ENCODE measurements around the gene DNER. TPM values are rescaled to one million over a fixed set of nuclear protein-coding genes. Genes with fewer than 3 reads are reported as not detected.

The DNER gene
- total RNA-seq, 1 donor from 2014 or later, result 1.8 TPM

DNA sequence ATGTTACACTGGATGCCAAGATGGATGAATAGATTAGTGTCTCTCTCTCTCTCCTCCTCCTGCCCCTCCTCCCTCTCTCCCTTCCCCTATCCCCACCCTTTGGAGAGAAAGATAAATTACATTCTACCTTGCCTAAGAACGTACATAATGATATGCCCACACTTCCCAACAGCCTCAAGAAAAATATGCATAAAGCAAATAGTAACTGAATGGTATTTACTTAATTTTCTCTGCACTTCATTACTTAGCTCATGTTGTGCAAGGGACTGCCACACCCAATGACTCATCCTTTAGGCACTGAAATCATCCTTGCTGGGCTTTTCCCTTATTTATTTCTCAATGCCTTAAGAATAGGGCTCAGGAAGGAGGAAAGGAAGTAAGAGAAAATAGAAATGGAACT is 306.0 kb downstream of the DNER start:
- DNase-seq (ENCODE audit: low read depth) (peak; percentile 99), FAIRE-seq (no peak)
- TF ChIP-seq CTCF (IDR thresholded peaks at IDR 0.05; ENCODE audit: insufficient read depth, low read length, severe bottlenecking), result no peak
- Histone ChIP-seq H3K27me3 (ENCODE audit: control insufficient read depth, insufficient read depth, low read length) (no peaks in the 10 kb centered on the region), H3K36me3 (ENCODE audit: control insufficient read depth, insufficient read depth, low read length) (no peaks in the 10 kb centered on the region), H3K4me3 (ENCODE audit: low read depth, low read length) (no peak overlapping the region)

DNA sequence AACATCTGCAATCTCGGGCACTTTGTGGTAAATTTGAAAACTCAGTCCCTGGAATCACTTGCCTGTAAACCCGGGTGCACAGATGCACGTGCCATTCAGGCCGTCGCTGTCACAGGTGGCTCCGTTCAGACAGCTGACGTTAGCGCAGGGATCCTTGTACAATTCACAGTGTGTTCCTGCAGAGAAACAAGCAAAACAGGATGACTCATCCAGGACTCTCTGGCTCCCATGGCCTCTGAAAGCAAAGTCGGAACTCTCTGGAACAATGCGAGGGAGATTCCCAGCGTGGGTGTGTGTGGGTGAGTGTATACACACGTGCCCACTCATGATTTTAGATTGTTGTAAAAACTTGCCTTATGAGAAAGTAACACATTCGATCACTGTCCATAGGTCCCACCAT is 307.2 kb downstream of the DNER start:
- DNase-seq (ENCODE audit: low read depth), result peak; percentile 99
- no peaks in the 10 kb centered on the region for H3K27me3 ChIP-seq (ENCODE audit: control insufficient read depth, insufficient read depth, low read length)
- H3K36me3 ChIP-seq (ENCODE audit: control insufficient read depth, insufficient read depth, low read length), result no peaks in the 10 kb centered on the region
- TF ChIP-seq CTCF (IDR thresholded peaks at IDR 0.05; ENCODE audit: insufficient read depth, low read length, severe bottlenecking), result no peak
- no peak overlapping the region for H3K4me3 ChIP-seq (ENCODE audit: low read depth, low read length)
- no peak for FAIRE-seq

- DNase-seq (ENCODE audit: low read depth) (no peak), FAIRE-seq (no peak)
These were observed 308.6 kb downstream of the DNER start for GRCh38 chr2:229405796-229406195.

DNA sequence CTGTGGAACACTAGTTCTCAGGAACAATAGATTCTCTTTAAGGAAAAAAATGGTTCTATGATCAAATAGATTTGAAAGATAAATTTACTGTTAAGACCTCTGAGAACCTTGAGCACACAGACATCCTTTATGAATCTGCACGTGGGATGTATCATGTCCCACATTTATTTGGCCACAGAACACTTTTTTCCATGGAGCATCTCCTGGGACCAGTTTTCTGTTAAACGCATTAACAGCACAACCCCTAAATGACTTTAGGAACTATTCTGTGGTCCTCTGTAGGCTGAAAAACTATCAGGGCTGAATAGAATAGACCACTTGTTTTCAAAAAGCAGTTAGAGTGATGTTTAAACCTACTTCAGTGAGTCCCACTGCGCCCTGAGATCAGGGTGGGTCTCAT is 311.1 kb downstream of the DNER start:
- no peak for DNase-seq (ENCODE audit: low read depth)
- Histone ChIP-seq H3K4me3 (ENCODE audit: low read depth, low read length) (no peak overlapping the region), H3K36me3 (ENCODE audit: control insufficient read depth, insufficient read depth, low read length) (no peaks in the 10 kb centered on the region), H3K27me3 (ENCODE audit: control insufficient read depth, insufficient read depth, low read length) (no peaks in the 10 kb centered on the region)
- FAIRE-seq, result no peak
- TF ChIP-seq CTCF (IDR thresholded peaks at IDR 0.05; ENCODE audit: insufficient read depth, low read length, severe bottlenecking), result no peak

More at GRCh38 chr2:229405796-229406195, 308.6 kb downstream of the DNER start:
- no peaks in the 10 kb centered on the region for H3K36me3 ChIP-seq (ENCODE audit: control insufficient read depth, insufficient read depth, low read length)
- no peak overlapping the region for H3K4me3 ChIP-seq (ENCODE audit: low read depth, low read length)
- no peak for TF ChIP-seq CTCF (IDR thresholded peaks at IDR 0.05; ENCODE audit: insufficient read depth, low read length, severe bottlenecking)
- H3K27me3 ChIP-seq (ENCODE audit: control insufficient read depth, insufficient read depth, low read length), result no peaks in the 10 kb centered on the region

GRCh38 chr2:229401171-229401865 is 313.0 kb downstream of the DNER start:
- DNase-seq (ENCODE audit: low read depth), result no peak
- no peak for TF ChIP-seq CTCF (IDR thresholded peaks at IDR 0.05; ENCODE audit: insufficient read depth, low read length, severe bottlenecking)
- no peak overlapping the region for H3K4me3 ChIP-seq (ENCODE audit: low read depth, low read length)
- no peaks in the 10 kb centered on the region for H3K27me3 ChIP-seq (ENCODE audit: control insufficient read depth, insufficient read depth, low read length)
- H3K36me3 ChIP-seq (ENCODE audit: control insufficient read depth, insufficient read depth, low read length), result no peaks in the 10 kb centered on the region
- no peak for FAIRE-seq

DNA sequence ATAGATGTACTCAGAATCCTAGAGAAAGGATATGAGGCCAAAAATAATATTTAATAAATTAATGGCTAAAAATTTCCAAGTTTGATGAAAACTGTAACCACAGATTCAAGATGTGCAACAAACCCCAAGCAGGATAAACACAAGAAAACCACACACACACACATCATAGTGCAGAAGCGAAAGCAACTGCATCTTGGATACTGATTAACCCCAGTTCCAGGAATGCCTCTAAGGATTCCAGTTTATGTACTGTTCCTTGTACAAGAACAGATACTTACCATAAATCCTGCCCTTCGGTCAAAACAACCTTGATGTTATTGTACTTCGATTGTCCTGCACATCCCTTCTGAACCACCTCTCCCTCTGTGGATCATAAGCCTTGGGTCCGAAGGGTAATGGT is 320.4 kb downstream of the DNER start:
- H3K36me3 ChIP-seq (ENCODE audit: control insufficient read depth, insufficient read depth, low read length), result no peaks in the 10 kb centered on the region
- no peak for TF ChIP-seq CTCF (IDR thresholded peaks at IDR 0.05; ENCODE audit: insufficient read depth, low read length, severe bottlenecking)
- FAIRE-seq, result no peak

More for the DNA sequence above, 320.4 kb downstream of the DNER start:
- no peaks in the 10 kb centered on the region for H3K27me3 ChIP-seq (ENCODE audit: control insufficient read depth, insufficient read depth, low read length)
- no peak for DNase-seq (ENCODE audit: low read depth)
- H3K4me3 ChIP-seq (ENCODE audit: low read depth, low read length), result no peak overlapping the region

Data from bronchial epithelial cell (primary cell).